GM18873 (cell line): ENCODE results near the gene ZNF521.
A peak's percentile ranks its signal among the peaks of the same experiment; 100 is the strongest.

Experiments
- ATAC-seq: cut with Tn5 transposase; IDR thresholded peaks from one replicate; pipeline ENCODE4 v1.9.1; 2021; ENCODE audit warnings: mild to moderate bottlenecking, moderate library complexity, moderate number of reproducible peaks; ENCODE audit not compliant: unreplicated experiment, low FRiP score

ZNF521 gene

GRCh38 chr18:25175558-25176517, 176.1 kb downstream of the ZNF521 start:
- no peak for ATAC-seq

- ATAC-seq: no peak
These were observed 177.6 kb downstream of the ZNF521 start for GRCh38 chr18:25174324-25174723.

DNA sequence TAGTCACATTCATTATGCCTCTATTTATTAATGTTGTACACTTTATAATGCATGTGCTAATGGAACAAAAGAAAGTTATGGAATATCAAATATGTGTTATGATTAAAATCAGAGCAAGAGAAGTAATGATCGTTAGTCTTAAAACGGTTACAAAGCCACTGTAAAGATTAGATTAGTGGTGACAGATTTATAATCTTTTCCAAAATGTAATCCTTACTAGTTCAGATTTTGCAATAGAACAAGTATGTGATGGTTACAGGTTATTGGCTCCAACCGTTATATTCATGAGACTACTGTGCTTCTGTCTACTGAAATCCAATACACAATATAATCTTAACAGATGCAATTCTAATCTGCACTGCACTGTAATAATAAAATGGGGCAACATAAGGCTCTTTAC, 180.6 kb downstream of the ZNF521 start:
- no peak for ATAC-seq

GRCh38 chr18:25170402-25170801, 181.6 kb downstream of the ZNF521 start:
- ATAC-seq: no peak

- no peak for ATAC-seq
These were observed 182.3 kb downstream of the ZNF521 start for GRCh38 chr18:25169701-25170100.

DNA sequence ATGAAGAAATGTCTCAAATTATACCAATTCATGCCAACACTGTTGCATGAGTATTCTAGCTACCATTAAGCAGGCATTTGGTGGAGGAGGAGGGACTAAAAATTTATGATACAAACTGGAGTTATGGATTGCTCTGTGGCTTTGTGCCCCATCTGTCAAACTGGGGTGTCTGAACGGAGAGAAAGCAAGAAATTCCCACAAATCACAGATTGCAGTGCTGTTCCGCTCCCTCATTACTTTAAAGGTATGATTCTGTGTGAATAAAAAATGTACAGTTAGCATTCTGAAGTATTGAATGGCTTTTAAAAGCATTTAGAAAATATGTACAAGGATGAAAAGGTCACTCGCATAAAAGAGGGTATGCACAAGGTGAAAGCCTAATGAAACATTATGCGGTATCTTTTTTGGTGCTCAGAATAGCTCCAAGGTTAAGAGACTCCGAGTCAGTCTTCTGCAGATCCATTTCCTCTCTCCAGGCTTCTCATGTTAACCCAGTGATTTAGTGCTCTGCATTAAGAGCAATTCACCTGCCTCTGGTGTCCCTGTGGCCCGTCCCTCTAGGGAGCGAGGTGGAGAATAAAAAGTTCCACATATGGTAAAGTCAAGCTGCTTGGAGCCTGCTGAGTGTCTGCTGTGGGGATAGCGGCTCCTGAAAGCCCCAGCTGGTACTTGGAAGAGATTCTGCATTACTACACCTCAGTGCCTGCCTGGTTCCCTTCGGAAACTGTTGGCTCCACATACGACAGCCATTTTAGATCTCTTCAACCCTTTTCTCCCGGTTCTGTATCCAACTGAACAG, 184.2 kb downstream of the ZNF521 start:
- no peak for ATAC-seq

GRCh38 chr18:25166113-25166512, 185.9 kb downstream of the ZNF521 start:
- ATAC-seq: no peak

DNA sequence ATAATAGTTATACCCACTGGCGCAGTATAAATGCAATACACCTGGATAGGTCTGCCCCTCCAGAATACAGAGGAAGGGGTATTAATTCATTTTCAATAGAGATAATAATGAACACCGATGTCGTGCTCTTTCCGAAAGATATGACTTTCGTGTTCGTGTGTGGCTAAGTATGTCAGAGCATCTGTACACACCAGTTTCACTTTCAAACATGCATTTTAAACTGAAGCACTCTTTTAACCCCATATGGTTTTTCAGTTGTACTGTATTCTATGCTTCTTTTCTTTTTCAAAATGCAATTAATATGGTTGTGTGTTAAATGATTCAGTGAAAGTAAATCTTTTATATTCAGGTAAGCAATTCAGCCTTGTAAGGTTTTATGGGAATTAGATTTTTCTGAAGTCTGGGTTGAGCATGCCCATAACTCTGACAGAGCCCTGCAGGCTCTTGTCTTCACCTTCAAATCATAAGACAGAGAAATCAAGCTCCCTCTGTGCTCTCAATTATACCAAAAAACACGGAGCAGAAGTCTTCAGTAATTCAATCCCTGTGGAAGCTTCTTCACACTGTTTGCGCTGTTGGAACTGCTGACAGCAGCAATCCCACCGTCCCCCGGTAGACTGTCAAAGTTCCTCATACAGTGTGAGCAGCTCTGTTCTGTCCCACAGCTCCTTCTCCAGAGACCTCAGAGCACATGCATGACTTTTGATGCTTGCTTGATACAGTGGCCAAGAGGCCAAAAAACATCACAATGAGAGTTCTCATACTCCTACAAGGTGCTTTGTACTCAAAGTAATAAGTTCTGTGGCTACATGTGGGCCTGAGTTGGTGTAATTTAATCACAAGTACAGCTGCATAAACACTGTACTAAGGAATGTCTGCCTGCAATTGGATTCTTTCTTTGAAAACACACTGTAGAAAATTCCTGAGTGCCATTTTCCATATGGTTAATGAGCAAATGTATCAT, 186.8 kb downstream of the ZNF521 start:
- ATAC-seq: peak; percentile 86

GRCh38 chr18:25164211-25164847, 187.6 kb downstream of the ZNF521 start:
- peak; percentile 25 for ATAC-seq

GRCh38 chr18:25153426-25153825, 198.5 kb downstream of the ZNF521 start:
- no peak for ATAC-seq

- no peak for ATAC-seq
These were observed 204.0 kb downstream of the ZNF521 start for GRCh38 chr18:25147877-25148488.

- ATAC-seq: no peak
These were observed 205.5 kb downstream of the ZNF521 start for GRCh38 chr18:25146512-25146910.

GRCh38 chr18:25145731-25146511, 206.0 kb downstream of the ZNF521 start:
- ATAC-seq: no peak

DNA sequence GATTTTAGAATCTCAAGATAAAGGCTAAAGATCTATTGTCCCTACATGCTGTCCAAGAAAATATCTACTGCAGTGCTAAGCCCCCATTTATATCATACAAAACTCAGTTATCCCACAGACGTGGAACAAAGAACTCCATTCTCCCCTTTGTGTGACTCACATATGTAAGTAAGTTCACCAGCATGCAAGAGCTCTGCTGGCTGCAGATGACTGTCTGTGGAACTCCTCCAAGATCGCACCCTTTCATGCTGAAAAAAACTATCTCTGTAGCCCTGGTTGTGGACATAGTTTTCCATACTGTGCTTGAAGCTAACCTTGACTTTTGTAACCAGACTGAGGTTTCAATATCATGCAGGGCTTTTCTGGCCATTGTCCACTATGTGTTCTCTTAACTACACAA, 207.1 kb downstream of the ZNF521 start:
- ATAC-seq: no peak

GRCh38 chr18:25141886-25142285, 210.1 kb downstream of the ZNF521 start:
- ATAC-seq: no peak

GRCh38 chr18:25141399-25141798, 210.6 kb downstream of the ZNF521 start:
- no peak for ATAC-seq

DNA sequence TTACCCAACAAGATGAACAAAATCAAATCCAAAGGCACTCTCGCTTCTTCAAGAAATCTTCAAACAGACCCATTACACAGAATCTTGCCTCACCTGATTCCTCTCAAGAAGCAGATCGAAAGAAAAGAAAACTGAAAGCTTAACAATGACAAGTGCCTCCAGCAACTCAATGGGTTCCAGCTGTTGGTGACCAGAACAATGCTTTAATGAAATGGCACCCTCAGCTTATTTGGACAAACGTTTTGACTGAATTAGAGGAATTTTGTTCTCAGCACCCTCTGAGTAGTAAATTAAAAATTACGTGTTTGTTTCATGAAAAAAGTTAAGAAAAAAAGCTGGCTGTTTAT, 211.0 kb downstream of the ZNF521 start:
- ATAC-seq: no peak

GRCh38 chr18:25140124-25140961, 211.6 kb downstream of the ZNF521 start:
- no peak for ATAC-seq
